K562 (cell line): Measurements from ENCODE around the gene RCOR1. TPM values are rescaled to one million over a fixed set of nuclear protein-coding genes. Genes with fewer than 3 reads are reported as not detected.

Source experiments
- E2F6 ChIP-seq, 2 experiments: IDR thresholded peaks; 2 replicates each; pipeline ENCODE4 v1.6.1; 2011; ENCODE audit warnings: borderline replicate concordance in 1 of 2, control low read depth in 1 of 2, low read depth in 1 of 2, low read length in 1 of 2, mild to moderate bottlenecking in 1 of 2, mixed read lengths in 1 of 2, moderate library complexity in 1 of 2; ENCODE audit not compliant: insufficient read depth in 1 of 2, insufficient read length in 1 of 2, poor library complexity in 1 of 2, severe bottlenecking in 1 of 2; ENCODE audit errors: extremely low read depth in 1 of 2
- GABPB1 ChIP-seq: sonication (generic); formaldehyde crosslinking; IDR thresholded peaks from 2 replicates; pipeline ENCODE4 v1.8.0; 2022; ENCODE audit warnings: mild to moderate bottlenecking, missing genetic modification reagents
- MEF2D ChIP-seq: conservative IDR thresholded peaks from 2 replicates; pipeline ENCODE4 v1.6.1; 2016; ENCODE audit warnings: low read depth, missing genetic modification characterization, missing compliant biosample characterization
- SP1 ChIP-seq: sonication (generic); formaldehyde crosslinking; IDR thresholded peaks from 2 replicates; pipeline ENCODE4 v1.8.1; 2022; ENCODE audit warnings: mild to moderate bottlenecking, missing genetic modification reagents
- ZNF274 ChIP-seq: IDR thresholded peaks from 2 replicates; pipeline ENCODE4 v1.6.1; 2011; ENCODE audit warnings: low read depth, mild to moderate bottlenecking, low read length, moderate library complexity, borderline replicate concordance
- ZNF766 ChIP-seq: fragments of 200-800 bp; sonication (Bioruptor generic); conservative IDR thresholded peaks from 2 replicates; pipeline ENCODE4 v1.6.1; 2016; ENCODE audit warnings: missing genetic modification characterization, missing compliant biosample characterization
- polyA plus RNA-seq, 8 experiments: library from polyadenylated mRNA; depleted of rRNA in 4 of 8; stranded (reverse) in 5 of 8; unstranded in 3 of 8; fragments of >200 nt; fragmentation: Nextera tagmentation in 2 of 8; fragmentation: Illumina TruSeq in 1 of 8; extraction: Ambion mirVana in 2 of 8; extraction: Trizol in 1 of 8; gene quantifications; 2 replicates each; pipeline versions ENCODE4 v1.2.1 to v1.2.3, GENCODE V29; 2011 to 2014; ENCODE audit warnings: inconsistent platforms in 1 of 8, missing spikeins in 1 of 8
- total RNA-seq, 7 experiments: library from RNA; depleted of rRNA in 6 of 7; stranded (reverse); fragments of >200 nt in 6 of 7; fragmentation: Illumina TruSeq in 2 of 7; extraction: Trizol in 2 of 7; gene quantifications; 2 replicates each; pipeline versions ENCODE4 v1.2.1 to v1.2.3, GENCODE V29; 2011 to 2021; ENCODE audit warnings: low replicate concordance in 1 of 7

RCOR1 gene
- total and polyA plus RNA-seq, 9 of the 15 experiments (the other 6 are each of a cell fraction or from before 2014, with no cell fraction given), result 8.5 to 47.9 (median 20.9) TPM

- TF ChIP-seq SP1 (no peak), ZNF766 (CRISPR knock-in tag) (no peak), GABPB1 (CRISPR knock-in tag) (no peak), ZNF274 (no peak), MEF2D (tag) (no peak), E2F6 (IDR thresholded peaks at IDR 0.05; ENCODE audit: borderline replicate concordance in 1 of 2, extremely low read depth in 1 of 2, insufficient read depth in 1 of 2, insufficient read length in 1 of 2, low read depth in 1 of 2, low read length in 1 of 2, poor library complexity in 1 of 2, severe bottlenecking in 1 of 2) (peak in 1 of 2 experiments; percentile 11)
These were observed 182.1 kb downstream of the RCOR1 start (continued) for GRCh38 chr14:102774391-102775153.
